Temporal lobe (tissue), 2 donors: ENCODE measurements around the gene SYDE1. TPM values are rescaled to one million over a fixed set of nuclear protein-coding genes. Genes with fewer than 3 reads are reported as not detected.

Experiments used
- small RNA-seq: library from RNA; depleted of rRNA; stranded (forward); fragments of <200 nt; gene quantifications from one replicate; pipeline ENCODE3, GENCODE V24; 2014; ENCODE audit warnings: low replicate concordance
- total RNA-seq: library from RNA; depleted of rRNA; stranded (reverse); fragments of >200 nt; gene quantifications from one replicate; pipeline ENCODE4 v1.2.3, GENCODE V29; 2014

The SYDE1 gene
- total RNA-seq, 1 donor from 2014 or later: 2.0 TPM

Small RNAs within 50 kb of the gene (small RNA-seq; reads per million reads assigned to genes)
- gene RNU6-782P: not detected

Other genes with a start within 250 kb of the SYDE1 start
- gene OR7A17, start 221.3 kb upstream of the SYDE1 start, total RNA-seq: not detected
- gene OR7C2, start 165.9 kb upstream of the SYDE1 start, total RNA-seq: not detected
- gene SLC1A6, start 127.5 kb upstream of the SYDE1 start, total RNA-seq: 37.9 TPM
- gene CASP14, start 57.9 kb upstream of the SYDE1 start, total RNA-seq: not detected
- gene OR1I1, start 25.2 kb upstream of the SYDE1 start, total RNA-seq: not detected
- gene NOTCH3, start 93.6 kb downstream of the SYDE1 start, total RNA-seq: 14.3 TPM
- gene EPHX3, start 125.0 kb downstream of the SYDE1 start, total RNA-seq: not detected
- gene BRD4, start 225.1 kb downstream of the SYDE1 start, total RNA-seq: 11.8 TPM